Liver (tissue), 9 donors: ENCODE results near the gene PDPN. TPM values are rescaled to one million over a fixed set of nuclear protein-coding genes. Genes with fewer than 3 reads are reported as not detected.

Experiments
- DNase-seq: peaks from one replicate; pipeline ENCODE4 v3.0.0-alpha.2; 2017; ENCODE audit warnings: low spot score
- H3K27ac ChIP-seq, 2 donors: one replicate each; pipeline ENCODE4 v1.7.0; 2013; ENCODE audit warnings: inconsistent platforms in 2 of 2, low read length in 2 of 2, control low read depth in 1 of 2, low read depth in 1 of 2, mild to moderate bottlenecking in 1 of 2
- H3K27me3 ChIP-seq, 4 donors: one replicate each; pipeline versions ENCODE4 v1.6.1 to v1.7.0; 2013; ENCODE audit warnings: low read length in 3 of 4, inconsistent platforms in 1 of 4, mild to moderate bottlenecking in 1 of 4, moderate library complexity in 1 of 4; ENCODE audit not compliant: control insufficient read depth in 4 of 4, insufficient read depth in 4 of 4
- H3K36me3 ChIP-seq, 4 donors: one replicate each; pipeline versions ENCODE4 v1.6.1 to v1.7.0; 2013; ENCODE audit warnings: low read length in 3 of 4, mild to moderate bottlenecking in 3 of 4, low read depth in 1 of 4, moderate library complexity in 1 of 4; ENCODE audit not compliant: control insufficient read depth in 4 of 4, insufficient read depth in 3 of 4
- H3K4me1 ChIP-seq, 4 donors: one replicate each; pipeline versions ENCODE4 v1.6.1 to v1.7.0; 2013; ENCODE audit warnings: low read length in 3 of 4, mild to moderate bottlenecking in 3 of 4, moderate library complexity in 1 of 4; ENCODE audit not compliant: control insufficient read depth in 4 of 4, insufficient read depth in 4 of 4
- H3K4me3 ChIP-seq, 3 donors: one replicate each; pipeline versions ENCODE4 v1.6.1 to v1.7.0; 2013; ENCODE audit warnings: low read length in 3 of 3, control low read depth in 1 of 3, low read depth in 1 of 3, mild to moderate bottlenecking in 1 of 3
- H3K9ac ChIP-seq, 2 donors: one replicate each; pipeline ENCODE4 v1.7.0; 2013; ENCODE audit warnings: low read length in 2 of 2, mild to moderate bottlenecking in 2 of 2, moderate library complexity in 2 of 2, control low read depth in 1 of 2, low read depth in 1 of 2
- H3K9me3 ChIP-seq, 4 donors: one replicate each; pipeline versions ENCODE4 v1.6.1 to v1.7.0; 2013; ENCODE audit warnings: low read length in 3 of 4; ENCODE audit not compliant: control insufficient read depth in 4 of 4
- EGR1 ChIP-seq, 2 donors: IDR thresholded peaks; 2 replicates each; pipeline ENCODE4 v1.6.1; 2016 to 2018; ENCODE audit warnings: antibody characterized with exemption in 2 of 2, low read depth in 2 of 2
- FOXA1 ChIP-seq: IDR thresholded peaks from 2 replicates; pipeline ENCODE4 v1.6.1; 2016; ENCODE audit warnings: antibody characterized with exemption
- FOXA2 ChIP-seq: IDR thresholded peaks from 2 replicates; pipeline ENCODE4 v1.6.1; 2016; ENCODE audit warnings: antibody characterized with exemption
- GABPA ChIP-seq, 2 donors: IDR thresholded peaks in 1 of 2; conservative IDR thresholded peaks in 1 of 2; 2 replicates each; pipeline ENCODE4 v1.6.1; 2016; ENCODE audit warnings: antibody characterized with exemption in 2 of 2, mild to moderate bottlenecking in 1 of 2, moderate library complexity in 1 of 2
- HNF4A ChIP-seq, 2 donors: conservative IDR thresholded peaks; 2 replicates each; pipeline ENCODE4 v1.6.1; 2016; ENCODE audit warnings: antibody characterized with exemption in 2 of 2, mild to moderate bottlenecking in 2 of 2
- JUND ChIP-seq, 2 donors: IDR thresholded peaks; 2 replicates each; pipeline ENCODE4 v1.6.1; 2016; ENCODE audit warnings: antibody characterized with exemption in 2 of 2
- NR2F2 ChIP-seq: IDR thresholded peaks from 2 replicates; pipeline ENCODE4 v1.6.1; 2016; ENCODE audit warnings: antibody characterized with exemption
- RXRA ChIP-seq, 2 donors: IDR thresholded peaks; 2 replicates each; pipeline ENCODE4 v1.6.1; 2017 to 2018; ENCODE audit warnings: antibody characterized with exemption in 2 of 2, mild to moderate bottlenecking in 1 of 2
- TAF1 ChIP-seq: conservative IDR thresholded peaks from 2 replicates; pipeline ENCODE4 v1.6.1; 2016; ENCODE audit warnings: antibody characterized with exemption, mild to moderate bottlenecking
- WGBS: extraction: QIAGEN DNeasy Blood & Tissue Kit; methylation state at CpG from one replicate; pipeline ENCODE4 v1.1.7; 2013; 5-methylcytosine and 5-hydroxymethylcytosine counted together
- polyA plus RNA-seq, 2 donors: library from polyadenylated mRNA; stranded (reverse) in 1 of 2; unstranded in 1 of 2; fragments of 200-250 nt in 1 of 2; fragments of >200 nt in 1 of 2; fragmentation: Nextera tagmentation in 1 of 2; extraction: Ambion mirVana in 1 of 2; gene quantifications; one replicate each; pipeline versions ENCODE4 v1.2.1 to v1.2.3, GENCODE V29; 2013 to 2015
- total RNA-seq, 2 donors: library from RNA; depleted of rRNA; stranded (reverse); fragments of >200 nt; gene quantifications; one replicate each; pipeline ENCODE4 v1.2.3, GENCODE V29; 2014
- TF ChIP-seq, protein P1 (sequence below): IDR thresholded peaks from 2 replicates; pipeline ENCODE4 v1.6.1; 2016; ENCODE audit warnings: antibody characterized with exemption
- TF ChIP-seq, protein P2 (sequence below): IDR thresholded peaks from 2 replicates; pipeline ENCODE4 v1.6.1; 2016; ENCODE audit warnings: antibody characterized with exemption
- TF ChIP-seq, protein P3 (sequence below): IDR thresholded peaks from 2 replicates; pipeline ENCODE4 v1.6.1; 2016; ENCODE audit warnings: antibody characterized with exemption, mild to moderate bottlenecking
- TF ChIP-seq, protein P4 (sequence below): fragments of 150-350 bp; IDR thresholded peaks from 2 replicates; pipeline ENCODE4 v1.5.1; 2017; ENCODE audit warnings: improper control_type of control experiment, low read depth, low read length; ENCODE audit not compliant: missing input control
- donor health status: healthy.
- donor health status: healthy.
- donor health status: healthy.
- donor health status: healthy.
- donor health status: healthy.

Gene PDPN
- total and polyA plus RNA-seq, 4 donors: 0.09 to 0.31 (median 0.21) TPM

DNA sequence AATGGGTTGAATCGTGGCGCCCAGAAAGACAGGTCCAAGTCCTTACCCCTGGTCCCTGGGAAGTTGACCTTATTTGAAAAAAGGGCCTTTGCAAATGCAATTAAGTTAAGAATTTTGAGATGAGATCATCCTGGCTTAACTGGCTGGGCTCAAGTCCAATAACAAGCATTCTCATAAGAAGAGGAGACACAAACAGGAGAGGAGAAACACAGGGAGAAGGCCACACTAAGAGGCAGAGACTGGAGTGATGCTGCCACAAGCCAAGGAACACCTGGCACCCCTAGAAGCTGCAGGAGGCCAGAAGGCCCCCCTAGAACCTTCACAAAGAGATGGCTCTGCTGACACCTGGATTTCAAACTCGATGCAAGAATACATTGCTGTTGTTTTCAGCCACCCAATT lies 44.6 kb downstream of the PDPN start:
- Histone ChIP-seq H3K36me3 (no peaks in the 10 kb centered on the region), H3K27ac (no peak overlapping the region), H3K4me1 (no peaks in the 10 kb centered on the region), H3K4me3 (no peak overlapping the region), H3K27me3 (no peaks in the 10 kb centered on the region), H3K9ac (no peak overlapping the region), H3K9me3 (no peaks in the 10 kb centered on the region)
- no peak for TF ChIP-seq RXRA (IDR thresholded peaks at IDR 0.05)
- TF ChIP-seq GABPA (IDR thresholded peaks at IDR 0.05 in 1 of 2, conservative IDR thresholded peaks at IDR 0.05 in 1 of 2): no peak
- no peak for TF ChIP-seq FOXA1
- TF ChIP-seq, protein P1, sequence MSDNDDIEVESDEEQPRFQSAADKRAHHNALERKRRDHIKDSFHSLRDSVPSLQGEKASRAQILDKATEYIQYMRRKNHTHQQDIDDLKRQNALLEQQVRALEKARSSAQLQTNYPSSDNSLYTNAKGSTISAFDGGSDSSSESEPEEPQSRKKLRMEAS: no peak
- TF ChIP-seq, protein P2, sequence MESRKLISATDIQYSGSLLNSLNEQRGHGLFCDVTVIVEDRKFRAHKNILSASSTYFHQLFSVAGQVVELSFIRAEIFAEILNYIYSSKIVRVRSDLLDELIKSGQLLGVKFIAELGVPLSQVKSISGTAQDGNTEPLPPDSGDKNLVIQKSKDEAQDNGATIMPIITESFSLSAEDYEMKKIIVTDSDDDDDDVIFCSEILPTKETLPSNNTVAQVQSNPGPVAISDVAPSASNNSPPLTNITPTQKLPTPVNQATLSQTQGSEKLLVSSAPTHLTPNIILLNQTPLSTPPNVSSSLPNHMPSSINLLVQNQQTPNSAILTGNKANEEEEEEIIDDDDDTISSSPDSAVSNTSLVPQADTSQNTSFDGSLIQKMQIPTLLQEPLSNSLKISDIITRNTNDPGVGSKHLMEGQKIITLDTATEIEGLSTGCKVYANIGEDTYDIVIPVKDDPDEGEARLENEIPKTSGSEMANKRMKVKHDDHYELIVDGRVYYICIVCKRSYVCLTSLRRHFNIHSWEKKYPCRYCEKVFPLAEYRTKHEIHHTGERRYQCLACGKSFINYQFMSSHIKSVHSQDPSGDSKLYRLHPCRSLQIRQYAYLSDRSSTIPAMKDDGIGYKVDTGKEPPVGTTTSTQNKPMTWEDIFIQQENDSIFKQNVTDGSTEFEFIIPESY: no peak
- TF ChIP-seq, protein P3, sequence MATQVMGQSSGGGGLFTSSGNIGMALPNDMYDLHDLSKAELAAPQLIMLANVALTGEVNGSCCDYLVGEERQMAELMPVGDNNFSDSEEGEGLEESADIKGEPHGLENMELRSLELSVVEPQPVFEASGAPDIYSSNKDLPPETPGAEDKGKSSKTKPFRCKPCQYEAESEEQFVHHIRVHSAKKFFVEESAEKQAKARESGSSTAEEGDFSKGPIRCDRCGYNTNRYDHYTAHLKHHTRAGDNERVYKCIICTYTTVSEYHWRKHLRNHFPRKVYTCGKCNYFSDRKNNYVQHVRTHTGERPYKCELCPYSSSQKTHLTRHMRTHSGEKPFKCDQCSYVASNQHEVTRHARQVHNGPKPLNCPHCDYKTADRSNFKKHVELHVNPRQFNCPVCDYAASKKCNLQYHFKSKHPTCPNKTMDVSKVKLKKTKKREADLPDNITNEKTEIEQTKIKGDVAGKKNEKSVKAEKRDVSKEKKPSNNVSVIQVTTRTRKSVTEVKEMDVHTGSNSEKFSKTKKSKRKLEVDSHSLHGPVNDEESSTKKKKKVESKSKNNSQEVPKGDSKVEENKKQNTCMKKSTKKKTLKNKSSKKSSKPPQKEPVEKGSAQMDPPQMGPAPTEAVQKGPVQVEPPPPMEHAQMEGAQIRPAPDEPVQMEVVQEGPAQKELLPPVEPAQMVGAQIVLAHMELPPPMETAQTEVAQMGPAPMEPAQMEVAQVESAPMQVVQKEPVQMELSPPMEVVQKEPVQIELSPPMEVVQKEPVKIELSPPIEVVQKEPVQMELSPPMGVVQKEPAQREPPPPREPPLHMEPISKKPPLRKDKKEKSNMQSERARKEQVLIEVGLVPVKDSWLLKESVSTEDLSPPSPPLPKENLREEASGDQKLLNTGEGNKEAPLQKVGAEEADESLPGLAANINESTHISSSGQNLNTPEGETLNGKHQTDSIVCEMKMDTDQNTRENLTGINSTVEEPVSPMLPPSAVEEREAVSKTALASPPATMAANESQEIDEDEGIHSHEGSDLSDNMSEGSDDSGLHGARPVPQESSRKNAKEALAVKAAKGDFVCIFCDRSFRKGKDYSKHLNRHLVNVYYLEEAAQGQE: no peak
- TF ChIP-seq, protein P4, sequence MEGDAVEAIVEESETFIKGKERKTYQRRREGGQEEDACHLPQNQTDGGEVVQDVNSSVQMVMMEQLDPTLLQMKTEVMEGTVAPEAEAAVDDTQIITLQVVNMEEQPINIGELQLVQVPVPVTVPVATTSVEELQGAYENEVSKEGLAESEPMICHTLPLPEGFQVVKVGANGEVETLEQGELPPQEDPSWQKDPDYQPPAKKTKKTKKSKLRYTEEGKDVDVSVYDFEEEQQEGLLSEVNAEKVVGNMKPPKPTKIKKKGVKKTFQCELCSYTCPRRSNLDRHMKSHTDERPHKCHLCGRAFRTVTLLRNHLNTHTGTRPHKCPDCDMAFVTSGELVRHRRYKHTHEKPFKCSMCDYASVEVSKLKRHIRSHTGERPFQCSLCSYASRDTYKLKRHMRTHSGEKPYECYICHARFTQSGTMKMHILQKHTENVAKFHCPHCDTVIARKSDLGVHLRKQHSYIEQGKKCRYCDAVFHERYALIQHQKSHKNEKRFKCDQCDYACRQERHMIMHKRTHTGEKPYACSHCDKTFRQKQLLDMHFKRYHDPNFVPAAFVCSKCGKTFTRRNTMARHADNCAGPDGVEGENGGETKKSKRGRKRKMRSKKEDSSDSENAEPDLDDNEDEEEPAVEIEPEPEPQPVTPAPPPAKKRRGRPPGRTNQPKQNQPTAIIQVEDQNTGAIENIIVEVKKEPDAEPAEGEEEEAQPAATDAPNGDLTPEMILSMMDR: no peak
- TF ChIP-seq NR2F2: no peak
- TF ChIP-seq FOXA2: no peak
- TF ChIP-seq HNF4A (conservative IDR thresholded peaks at IDR 0.05): no peak
- no peak for TF ChIP-seq JUND (IDR thresholded peaks at IDR 0.05)
- no peak for TF ChIP-seq EGR1 (IDR thresholded peaks at IDR 0.05; ENCODE audit: low read depth in 2 of 2)
- 73% methylated on average over 3 of the region's 3 CpGs for WGBS
- no peak for DNase-seq

DNA sequence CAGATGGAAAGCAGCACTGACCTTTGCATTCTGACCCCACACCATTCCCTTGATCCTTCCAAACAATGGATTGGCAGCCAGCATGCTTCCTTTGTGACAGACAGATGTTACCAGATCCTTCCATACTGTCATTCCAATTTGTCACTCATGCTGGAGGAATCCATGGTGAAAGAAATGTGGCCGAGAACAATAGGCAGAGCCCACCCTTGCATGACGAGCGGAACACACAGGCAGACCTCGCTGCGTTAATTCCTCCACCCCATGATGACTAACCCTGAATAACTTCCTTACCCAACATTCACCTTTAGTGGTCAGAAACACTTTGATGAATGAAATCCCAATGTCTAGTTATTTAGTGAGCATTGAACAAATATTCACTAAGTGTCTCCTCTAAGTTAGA lies 45.1 kb downstream of the PDPN start:
- DNase-seq: no peak
- WGBS: 84% methylated on average over 5 of the region's 5 CpGs
- Histone ChIP-seq H3K27ac (no peak overlapping the region), H3K4me3 (no peak overlapping the region), H3K4me1 (no peaks in the 10 kb centered on the region), H3K27me3 (no peaks in the 10 kb centered on the region), H3K9me3 (no peaks in the 10 kb centered on the region), H3K36me3 (no peaks in the 10 kb centered on the region), H3K9ac (no peak overlapping the region)
- TF ChIP-seq TAF1 (no peak), NR2F2 (peak; percentile 13)
